ENCODE results near the gene MCEMP1. TPM values are rescaled to one million over a fixed set of nuclear protein-coding genes. Genes with fewer than 3 reads are reported as not detected.

The MCEMP1 gene
- total RNA-seq, 1 experiment from 2014 or later: not detected

DNA sequence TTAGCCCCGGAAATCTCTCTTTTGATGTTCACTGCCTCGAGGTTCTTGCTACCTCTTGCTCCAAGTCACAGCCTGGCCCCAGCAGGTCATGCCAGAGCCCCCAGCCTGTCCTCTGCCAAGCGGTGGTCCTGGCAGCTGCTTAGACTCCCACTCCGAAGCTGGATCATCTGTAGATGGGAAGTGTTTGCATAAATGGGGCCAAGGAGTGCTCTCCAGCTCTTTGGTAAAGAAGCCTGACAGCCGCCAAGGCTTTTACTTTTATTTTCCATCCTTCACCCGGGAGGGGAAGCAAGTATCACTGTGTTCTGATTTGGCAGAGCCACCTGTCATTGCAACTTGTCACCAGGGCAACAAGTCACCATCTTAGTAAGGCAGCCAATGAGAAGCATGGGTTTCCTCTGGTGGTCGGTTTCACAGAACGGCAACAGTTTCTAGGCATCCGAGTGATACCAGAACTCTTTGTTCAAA is 18.6 kb upstream of the MCEMP1 start:
- no peaks in the 10 kb centered on the region for H3K27me3 ChIP-seq (ENCODE audit: control insufficient read depth, insufficient read depth, low read length)
- no peaks in the 10 kb centered on the region for H3K36me3 ChIP-seq (ENCODE audit: control insufficient read depth, insufficient read depth, low read length)
- DNase-seq (ENCODE audit: low read depth, low spot score): no peak
- POLR2A ChIA-PET: interaction anchor here (0.6 kb wide), 1 partner anchor 428 kb away, joined by 5 read pairs; no protein-coding TSS in a partner anchor
- intact Hi-C loops (cut with micrococcal nuclease; ENCODE audit: unreplicated experiment) (no loop called here), in situ Hi-C loops (cut with HindIII; ENCODE audit: low pct_unique_long_range_greater_than_20kb, low sequenced_read_pairs) (no loop called here)
- no peak overlapping the region for H3K27ac ChIP-seq (ENCODE audit: low read length)
- no TSS peak for BruUV-seq (replicated peaks)
- H3K4me3 ChIP-seq (ENCODE audit: low read depth in 2 of 2, low read length in 2 of 2): no peak overlapping the region
- CTCF ChIA-PET: interaction anchor here (0.6 kb wide), 2 partner anchors 10 to 141 kb away, joined by 3 to 11 read pairs; no protein-coding TSS in a partner anchor
- H3K9me3 ChIP-seq (ENCODE audit: control insufficient read depth, insufficient read depth, low read depth, low read length): no peaks in the 10 kb centered on the region
- no peak for ATAC-seq
- no peaks in the 10 kb centered on the region for H3K4me1 ChIP-seq (ENCODE audit: control insufficient read depth, insufficient read depth, low read length)
- no peak for TF ChIP-seq SIN3A (IDR thresholded peaks at IDR 0.05; ENCODE audit: borderline replicate concordance, insufficient read depth, low read depth, low read length)
- TF ChIP-seq, protein P1, sequence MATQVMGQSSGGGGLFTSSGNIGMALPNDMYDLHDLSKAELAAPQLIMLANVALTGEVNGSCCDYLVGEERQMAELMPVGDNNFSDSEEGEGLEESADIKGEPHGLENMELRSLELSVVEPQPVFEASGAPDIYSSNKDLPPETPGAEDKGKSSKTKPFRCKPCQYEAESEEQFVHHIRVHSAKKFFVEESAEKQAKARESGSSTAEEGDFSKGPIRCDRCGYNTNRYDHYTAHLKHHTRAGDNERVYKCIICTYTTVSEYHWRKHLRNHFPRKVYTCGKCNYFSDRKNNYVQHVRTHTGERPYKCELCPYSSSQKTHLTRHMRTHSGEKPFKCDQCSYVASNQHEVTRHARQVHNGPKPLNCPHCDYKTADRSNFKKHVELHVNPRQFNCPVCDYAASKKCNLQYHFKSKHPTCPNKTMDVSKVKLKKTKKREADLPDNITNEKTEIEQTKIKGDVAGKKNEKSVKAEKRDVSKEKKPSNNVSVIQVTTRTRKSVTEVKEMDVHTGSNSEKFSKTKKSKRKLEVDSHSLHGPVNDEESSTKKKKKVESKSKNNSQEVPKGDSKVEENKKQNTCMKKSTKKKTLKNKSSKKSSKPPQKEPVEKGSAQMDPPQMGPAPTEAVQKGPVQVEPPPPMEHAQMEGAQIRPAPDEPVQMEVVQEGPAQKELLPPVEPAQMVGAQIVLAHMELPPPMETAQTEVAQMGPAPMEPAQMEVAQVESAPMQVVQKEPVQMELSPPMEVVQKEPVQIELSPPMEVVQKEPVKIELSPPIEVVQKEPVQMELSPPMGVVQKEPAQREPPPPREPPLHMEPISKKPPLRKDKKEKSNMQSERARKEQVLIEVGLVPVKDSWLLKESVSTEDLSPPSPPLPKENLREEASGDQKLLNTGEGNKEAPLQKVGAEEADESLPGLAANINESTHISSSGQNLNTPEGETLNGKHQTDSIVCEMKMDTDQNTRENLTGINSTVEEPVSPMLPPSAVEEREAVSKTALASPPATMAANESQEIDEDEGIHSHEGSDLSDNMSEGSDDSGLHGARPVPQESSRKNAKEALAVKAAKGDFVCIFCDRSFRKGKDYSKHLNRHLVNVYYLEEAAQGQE (IDR thresholded peaks at IDR 0.05; ENCODE audit: insufficient read depth in 1 of 2, low read depth in 2 of 2, low read length in 1 of 2): no peak
- TF ChIP-seq TCF7L2 (IDR thresholded peaks at IDR 0.05; ENCODE audit: low read depth, low read length): no peak
- TF ChIP-seq, protein P2, sequence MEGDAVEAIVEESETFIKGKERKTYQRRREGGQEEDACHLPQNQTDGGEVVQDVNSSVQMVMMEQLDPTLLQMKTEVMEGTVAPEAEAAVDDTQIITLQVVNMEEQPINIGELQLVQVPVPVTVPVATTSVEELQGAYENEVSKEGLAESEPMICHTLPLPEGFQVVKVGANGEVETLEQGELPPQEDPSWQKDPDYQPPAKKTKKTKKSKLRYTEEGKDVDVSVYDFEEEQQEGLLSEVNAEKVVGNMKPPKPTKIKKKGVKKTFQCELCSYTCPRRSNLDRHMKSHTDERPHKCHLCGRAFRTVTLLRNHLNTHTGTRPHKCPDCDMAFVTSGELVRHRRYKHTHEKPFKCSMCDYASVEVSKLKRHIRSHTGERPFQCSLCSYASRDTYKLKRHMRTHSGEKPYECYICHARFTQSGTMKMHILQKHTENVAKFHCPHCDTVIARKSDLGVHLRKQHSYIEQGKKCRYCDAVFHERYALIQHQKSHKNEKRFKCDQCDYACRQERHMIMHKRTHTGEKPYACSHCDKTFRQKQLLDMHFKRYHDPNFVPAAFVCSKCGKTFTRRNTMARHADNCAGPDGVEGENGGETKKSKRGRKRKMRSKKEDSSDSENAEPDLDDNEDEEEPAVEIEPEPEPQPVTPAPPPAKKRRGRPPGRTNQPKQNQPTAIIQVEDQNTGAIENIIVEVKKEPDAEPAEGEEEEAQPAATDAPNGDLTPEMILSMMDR (IDR thresholded peaks at IDR 0.05): no peak
- TF ChIP-seq POLR2AphosphoS5 (IDR thresholded peaks at IDR 0.05; ENCODE audit: low read depth, low read length): no peak

DNA sequence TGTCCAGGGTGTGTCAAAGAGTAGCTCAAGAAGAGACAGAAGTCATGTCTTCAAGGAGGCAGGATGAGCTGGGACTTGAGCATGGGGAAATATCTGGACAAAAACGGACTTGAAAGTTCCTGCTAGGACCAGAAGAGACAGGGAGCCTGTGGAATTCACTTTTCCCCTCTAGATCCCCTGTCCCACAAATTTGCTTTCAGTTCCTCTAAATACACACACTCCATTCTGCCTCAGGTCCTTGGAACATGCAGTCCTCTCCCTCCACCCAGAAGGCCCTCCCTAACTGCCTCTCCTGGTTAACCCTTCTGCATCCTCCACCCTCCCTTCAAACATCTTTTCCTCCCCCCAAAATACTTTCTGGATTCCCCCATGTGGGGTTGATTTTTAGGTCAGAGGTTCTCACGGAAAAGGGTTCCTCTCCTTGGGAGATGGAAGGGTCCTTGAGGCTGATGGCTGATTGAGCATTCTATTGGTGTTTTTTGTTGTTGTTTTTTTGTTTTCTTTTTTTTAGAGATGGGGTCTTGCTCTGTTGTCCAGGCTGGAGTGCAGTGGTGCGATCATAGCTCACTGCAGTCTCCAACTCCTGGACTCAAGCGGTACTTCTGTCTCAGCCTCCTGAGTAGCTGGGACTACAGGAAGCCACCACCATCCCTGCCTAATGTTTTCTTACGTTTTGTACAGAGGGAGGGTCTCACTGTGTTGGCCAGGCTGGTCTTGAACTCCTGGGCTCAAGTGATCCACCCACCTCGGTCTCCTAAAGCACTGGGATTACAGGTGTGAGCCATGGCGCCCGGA is 14.9 kb upstream of the MCEMP1 start:
- in situ Hi-C loops (cut with HindIII; ENCODE audit: low pct_unique_long_range_greater_than_20kb, low sequenced_read_pairs): no loop called here
- H3K36me3 ChIP-seq (ENCODE audit: control insufficient read depth, insufficient read depth, low read length): no peaks in the 10 kb centered on the region
- BruUV-seq (replicated peaks): no TSS peak
- CTCF ChIA-PET: no interaction called here
- no peak for TF ChIP-seq TCF7L2 (IDR thresholded peaks at IDR 0.05; ENCODE audit: low read depth, low read length)
- TF ChIP-seq, protein P2 (IDR thresholded peaks at IDR 0.05): no peak
- TF ChIP-seq, protein P1 (IDR thresholded peaks at IDR 0.05; ENCODE audit: insufficient read depth in 1 of 2, low read depth in 2 of 2, low read length in 1 of 2): no peak
- TF ChIP-seq POLR2AphosphoS5 (IDR thresholded peaks at IDR 0.05; ENCODE audit: low read depth, low read length): no peak
- TF ChIP-seq SIN3A (IDR thresholded peaks at IDR 0.05; ENCODE audit: borderline replicate concordance, insufficient read depth, low read depth, low read length): no peak
- no peaks in the 10 kb centered on the region for H3K27me3 ChIP-seq (ENCODE audit: control insufficient read depth, insufficient read depth, low read length)
- H3K4me1 ChIP-seq (ENCODE audit: control insufficient read depth, insufficient read depth, low read length): no peaks in the 10 kb centered on the region
- ATAC-seq (no peak), DNase-seq (ENCODE audit: low read depth, low spot score) (no peak)
- H3K4me3 ChIP-seq (ENCODE audit: low read depth in 2 of 2, low read length in 2 of 2): no peak overlapping the region
- POLR2A ChIA-PET: no interaction called here
- intact Hi-C loops (cut with micrococcal nuclease; ENCODE audit: unreplicated experiment): no loop called here
- no peaks in the 10 kb centered on the region for H3K9me3 ChIP-seq (ENCODE audit: control insufficient read depth, insufficient read depth, low read depth, low read length)
- no peak overlapping the region for H3K27ac ChIP-seq (ENCODE audit: low read length)
